ENCODE data around the gene ATP8B4.
"Not testable (repeated sequence)": the region's sequence is repeated elsewhere in the genome, so short reads cannot be mapped to it uniquely, and the experiment has no call there.

ATP8B4 gene

DNA sequence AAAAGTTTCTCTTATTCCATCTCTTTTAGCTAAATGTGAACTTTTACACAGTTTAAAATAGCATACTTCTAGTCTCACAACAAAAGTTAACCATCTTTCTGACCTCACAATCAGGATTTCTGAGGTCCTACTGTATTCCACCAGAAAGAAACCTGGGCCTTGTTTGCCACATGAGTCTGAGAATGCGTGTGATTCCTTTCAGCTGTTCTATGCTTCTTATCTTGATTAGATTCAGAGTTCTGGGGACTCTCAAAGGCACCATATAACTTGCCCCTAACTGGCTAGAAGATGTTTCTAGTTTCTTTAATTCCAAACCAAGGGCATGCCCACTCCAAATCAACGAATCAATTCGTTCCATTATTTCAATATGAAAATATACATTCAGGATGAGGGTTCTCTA, 131.1 kb downstream of the ATP8B4 start:
- no peaks in the 10 kb centered on the region for H3K36me3 Mint-ChIP-seq
- no peak for ATAC-seq
- no peaks in the 10 kb centered on the region for H3K9me3 Mint-ChIP-seq

DNA sequence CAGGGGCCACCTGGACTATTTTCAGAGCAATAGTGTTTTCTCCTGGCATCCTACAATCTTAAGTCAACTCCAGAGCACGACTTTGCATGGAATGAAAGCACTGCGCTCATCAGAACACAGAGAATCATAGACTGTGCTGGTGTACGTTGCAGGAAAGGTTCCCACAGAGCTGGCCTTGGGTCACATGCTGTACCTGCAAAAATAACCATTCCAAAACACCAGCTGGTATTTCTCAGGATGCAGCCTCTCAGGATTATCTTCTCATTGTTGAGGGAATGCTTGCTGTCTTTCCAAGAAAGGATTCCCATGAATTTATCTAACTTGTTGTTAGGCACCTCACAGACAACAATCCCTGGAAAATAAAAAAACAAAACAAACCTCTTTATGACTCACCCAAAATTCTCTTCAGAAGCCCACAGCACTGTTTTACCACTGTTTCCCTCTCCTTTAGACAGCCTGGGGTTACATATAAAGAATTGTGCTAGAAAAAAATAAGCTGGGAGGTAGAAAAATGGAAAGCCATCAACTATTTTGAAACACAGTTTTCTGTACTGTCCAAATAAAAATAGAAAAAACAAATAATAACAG, 131.7 kb downstream of the ATP8B4 start:
- H3K4me3 Mint-ChIP-seq, result no peak overlapping the region
- H3K27me3 Mint-ChIP-seq, result no peaks in the 10 kb centered on the region
- no peak for ATAC-seq
- H3K36me3 Mint-ChIP-seq, result no peaks in the 10 kb centered on the region
- no peaks in the 10 kb centered on the region for H3K4me1 Mint-ChIP-seq
- no peaks in the 10 kb centered on the region for H3K9me3 Mint-ChIP-seq
- H3K27ac Mint-ChIP-seq, result no peak overlapping the region

More for the DNA sequence above, 131.1 kb downstream of the ATP8B4 start:
- Mint-ChIP-seq H3K4me1 (no peaks in the 10 kb centered on the region), H3K4me3 (no peak overlapping the region), H3K27ac (no peak overlapping the region), H3K27me3 (no peaks in the 10 kb centered on the region)

- no peak for ATAC-seq
- Mint-ChIP-seq H3K4me3 (no peak overlapping the region), H3K9me3 (no peaks in the 10 kb centered on the region), H3K27ac (no peak overlapping the region), H3K36me3 (no peaks in the 10 kb centered on the region), H3K27me3 (no peaks in the 10 kb centered on the region), H3K4me1 (no peaks in the 10 kb centered on the region)
Measured at GRCh38 chr15:49986326-49986725, 132.7 kb downstream of the ATP8B4 start.

GRCh38 chr15:49985463-49985862, 133.6 kb downstream of the ATP8B4 start:
- no peak for ATAC-seq
- no peak overlapping the region for H3K4me3 Mint-ChIP-seq
- no peaks in the 10 kb centered on the region for H3K36me3 Mint-ChIP-seq
- no peaks in the 10 kb centered on the region for H3K27me3 Mint-ChIP-seq
- no peaks in the 10 kb centered on the region for H3K9me3 Mint-ChIP-seq
- H3K27ac Mint-ChIP-seq, result no peak overlapping the region
- peaks cover 1% of the 10 kb centered on the region for H3K4me1 Mint-ChIP-seq

GRCh38 chr15:49984436-49984835, 134.6 kb downstream of the ATP8B4 start:
- Mint-ChIP-seq H3K27ac (no peak overlapping the region), H3K4me1 (peaks cover 9% of the 10 kb centered on the region), H3K9me3 (no peaks in the 10 kb centered on the region), H3K36me3 (no peaks in the 10 kb centered on the region), H3K27me3 (no peaks in the 10 kb centered on the region), H3K4me3 (no peak overlapping the region)
- no peak for ATAC-seq

DNA sequence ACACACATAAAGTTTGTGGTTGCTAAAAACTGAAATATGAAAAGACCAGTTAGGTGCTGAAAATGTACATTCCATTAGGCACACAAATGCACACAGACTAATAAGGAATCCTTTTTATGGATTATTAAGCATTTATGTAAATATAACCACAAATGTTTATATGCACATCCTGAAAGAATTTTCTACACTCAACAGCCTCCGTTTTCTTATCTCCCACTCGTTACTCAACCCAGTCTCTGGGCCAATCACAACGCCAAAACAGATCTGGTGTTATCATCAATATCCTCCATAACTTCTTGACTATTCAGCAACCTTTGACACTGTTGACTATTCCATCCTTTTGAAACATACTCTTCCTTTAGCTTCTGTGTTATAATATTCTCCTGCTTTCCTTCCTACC, 136.4 kb downstream of the ATP8B4 start:
- Mint-ChIP-seq H3K27me3 (peaks cover 1% of the 10 kb centered on the region), H3K27ac (no peak overlapping the region), H3K4me3 (no peak overlapping the region), H3K4me1 (peaks cover 9% of the 10 kb centered on the region), H3K36me3 (no peaks in the 10 kb centered on the region), H3K9me3 (no peaks in the 10 kb centered on the region)
- ATAC-seq, result no peak

DNA sequence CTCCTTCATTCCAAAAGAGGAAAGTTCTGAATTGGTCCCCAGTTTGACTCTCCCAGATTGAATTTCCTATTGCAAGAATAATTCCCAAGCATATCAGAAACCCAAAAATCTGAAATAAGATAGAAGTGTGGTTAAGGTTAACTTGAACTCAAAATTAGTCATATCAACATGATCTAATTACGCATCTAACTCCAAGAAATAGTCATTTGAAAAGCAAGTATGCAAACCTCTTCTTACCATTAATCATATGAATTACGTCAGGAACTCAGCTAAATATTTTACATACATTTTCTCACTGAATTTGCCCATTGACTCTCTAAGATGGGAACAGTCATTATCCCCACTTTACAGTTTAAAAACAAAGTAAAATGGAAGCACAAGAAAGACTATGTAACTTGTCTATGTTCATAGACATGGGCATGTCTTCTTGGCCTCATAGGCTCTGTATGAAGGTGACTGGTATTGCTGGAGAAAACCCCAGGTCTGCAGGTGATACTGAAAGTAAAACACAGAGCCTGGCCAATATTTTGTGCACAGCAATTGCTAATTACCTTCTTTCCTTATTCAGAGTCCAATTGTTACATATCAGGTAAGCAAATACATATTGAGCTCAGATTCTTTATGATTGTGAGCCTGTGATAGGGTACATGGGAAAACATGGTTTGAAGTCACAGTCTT, 139.2 kb downstream of the ATP8B4 start:
- ATAC-seq, result no peak
- H3K27me3 Mint-ChIP-seq, result peaks cover 8% of the 10 kb centered on the region

GRCh38 chr15:49978121-49978520, 140.9 kb downstream of the ATP8B4 start:
- no peaks in the 10 kb centered on the region for H3K36me3 Mint-ChIP-seq
- no peak overlapping the region for H3K27ac Mint-ChIP-seq
- no peak for ATAC-seq
- no peaks in the 10 kb centered on the region for H3K9me3 Mint-ChIP-seq
- peaks cover 8% of the 10 kb centered on the region for H3K27me3 Mint-ChIP-seq
- no peak overlapping the region for H3K4me3 Mint-ChIP-seq
- H3K4me1 Mint-ChIP-seq, result peaks cover 9% of the 10 kb centered on the region

More for the DNA sequence above, 139.2 kb downstream of the ATP8B4 start:
- H3K27ac Mint-ChIP-seq, result peak overlapping the region; percentile 30
- peaks cover 9% of the 10 kb centered on the region for H3K4me1 Mint-ChIP-seq
- H3K4me3 Mint-ChIP-seq, result no peak overlapping the region
- H3K9me3 Mint-ChIP-seq, result no peaks in the 10 kb centered on the region
- no peaks in the 10 kb centered on the region for H3K36me3 Mint-ChIP-seq

DNA sequence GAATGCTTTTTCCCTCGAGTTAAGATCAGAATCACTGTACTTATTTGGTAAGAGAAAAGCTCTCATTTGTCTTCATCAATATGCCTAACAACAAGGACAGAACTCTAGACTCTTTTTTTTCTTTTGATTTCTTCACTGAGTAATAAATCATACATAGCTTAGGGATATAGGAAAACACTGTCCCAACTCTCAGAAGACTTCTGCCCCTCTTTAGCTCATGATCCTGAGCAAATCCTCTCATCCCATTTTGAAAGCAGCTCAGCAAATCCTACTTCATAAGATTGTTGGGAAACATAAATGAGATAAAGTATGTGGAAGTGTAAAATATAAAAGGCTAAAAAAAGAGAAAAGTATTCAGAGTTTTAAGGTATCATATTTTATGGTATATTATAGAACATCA, 141.7 kb downstream of the ATP8B4 start:
- Mint-ChIP-seq H3K27me3 (peaks cover 8% of the 10 kb centered on the region), H3K4me1 (peaks cover 9% of the 10 kb centered on the region), H3K9me3 (no peaks in the 10 kb centered on the region), H3K4me3 (no peak overlapping the region), H3K36me3 (no peaks in the 10 kb centered on the region), H3K27ac (no peak overlapping the region)
- ATAC-seq, result no peak

DNA sequence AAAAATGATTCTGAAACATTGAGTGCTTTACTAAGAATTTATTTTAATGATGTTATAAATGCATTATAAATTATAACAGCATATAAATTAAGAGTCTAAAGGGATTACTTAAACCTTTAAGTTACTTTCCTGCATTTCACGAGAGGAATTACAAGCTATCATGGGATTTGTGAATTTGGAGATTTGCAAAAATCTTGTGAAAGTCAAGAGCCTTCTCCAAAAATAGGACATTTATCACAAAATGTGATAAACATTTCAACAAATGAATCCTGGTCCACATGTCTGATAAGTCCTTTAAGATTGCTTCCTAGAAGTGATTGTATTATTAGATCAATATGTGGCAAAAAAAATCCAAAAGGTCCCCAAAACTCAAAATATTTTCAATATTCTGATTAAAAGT, 154.5 kb downstream of the ATP8B4 start:
- Mint-ChIP-seq H3K4me3 (no peak overlapping the region), H3K27me3 (no peaks in the 10 kb centered on the region), H3K9me3 (no peaks in the 10 kb centered on the region), H3K4me1 (no peaks in the 10 kb centered on the region), H3K36me3 (no peaks in the 10 kb centered on the region), H3K27ac (no peak overlapping the region)
- ATAC-seq, result no peak

- Mint-ChIP-seq H3K36me3 (no peaks in the 10 kb centered on the region), H3K27ac (no peak overlapping the region), H3K4me3 (no peak overlapping the region), H3K9me3 (no peaks in the 10 kb centered on the region), H3K4me1 (no peaks in the 10 kb centered on the region), H3K27me3 (no peaks in the 10 kb centered on the region)
- ATAC-seq, result no peak
Measured at GRCh38 chr15:49964061-49964460, 155.0 kb downstream of the ATP8B4 start.

DNA sequence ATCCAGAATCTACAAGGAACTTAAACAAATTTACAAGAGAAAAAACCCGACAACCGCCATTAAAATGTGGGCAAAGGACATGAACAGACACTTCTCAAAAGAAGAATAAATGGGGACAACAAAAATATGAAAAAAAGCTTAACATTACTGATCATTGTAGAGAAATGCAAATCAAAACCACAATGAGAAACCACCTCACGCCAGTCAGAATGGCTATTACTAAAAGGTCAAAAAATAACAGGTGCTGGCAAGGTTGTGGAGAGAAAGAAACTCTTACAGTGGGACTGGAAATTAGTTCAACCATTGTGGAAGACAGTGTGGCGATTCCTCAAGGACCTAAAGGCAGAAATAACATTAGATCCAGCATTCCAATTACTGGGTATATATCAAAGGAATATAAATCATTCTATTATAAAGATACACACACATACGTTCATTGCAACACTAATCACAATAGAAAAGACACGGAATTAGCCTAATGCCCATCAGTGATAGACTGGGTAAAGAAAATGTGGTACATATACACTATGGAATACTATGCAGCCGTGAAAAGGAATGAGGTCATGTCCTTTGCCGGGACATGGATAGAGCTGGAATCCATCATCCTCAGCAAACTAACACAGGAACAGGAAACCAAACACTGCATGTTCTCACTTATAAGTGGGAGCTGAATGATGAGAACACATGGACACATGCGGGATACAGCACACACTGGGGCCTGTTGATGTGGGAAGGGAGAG, 155.8 kb downstream of the ATP8B4 start:
- H3K4me3 Mint-ChIP-seq, H3K27me3 Mint-ChIP-seq, ATAC-seq, H3K27ac Mint-ChIP-seq, H3K36me3 Mint-ChIP-seq, H3K4me1 Mint-ChIP-seq, H3K9me3 Mint-ChIP-seq: not testable (repeated sequence)

DNA sequence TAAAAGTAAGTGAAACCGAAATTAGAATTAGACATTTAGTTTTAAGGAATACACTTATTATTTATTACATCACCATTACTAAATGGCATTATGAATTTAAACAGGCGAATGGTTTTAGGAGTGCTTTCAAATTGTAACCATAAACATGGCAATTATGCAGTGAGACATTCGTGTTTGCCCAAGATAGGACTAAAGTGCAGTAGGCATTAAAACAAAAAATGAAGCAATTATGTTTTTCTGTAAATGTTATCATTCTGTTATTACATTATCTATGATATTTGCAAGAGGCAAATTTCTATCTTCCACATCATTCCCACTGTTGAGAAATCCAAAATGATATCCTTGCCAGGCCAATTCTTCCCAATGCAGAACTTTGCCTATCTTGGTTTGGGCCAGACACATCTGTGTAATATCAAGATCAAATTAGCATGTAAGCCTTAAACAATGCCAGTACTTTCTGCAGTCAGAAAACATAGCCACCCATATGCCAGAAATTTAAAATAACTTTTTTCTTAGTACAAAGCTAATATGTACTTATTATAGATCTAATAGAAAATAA, 156.9 kb downstream of the ATP8B4 start:
- Mint-ChIP-seq H3K27ac (no peak overlapping the region), H3K27me3 (no peaks in the 10 kb centered on the region), H3K36me3 (no peaks in the 10 kb centered on the region), H3K9me3 (peaks cover 5% of the 10 kb centered on the region), H3K4me1 (no peaks in the 10 kb centered on the region), H3K4me3 (no peak overlapping the region)
- no peak for ATAC-seq

DNA sequence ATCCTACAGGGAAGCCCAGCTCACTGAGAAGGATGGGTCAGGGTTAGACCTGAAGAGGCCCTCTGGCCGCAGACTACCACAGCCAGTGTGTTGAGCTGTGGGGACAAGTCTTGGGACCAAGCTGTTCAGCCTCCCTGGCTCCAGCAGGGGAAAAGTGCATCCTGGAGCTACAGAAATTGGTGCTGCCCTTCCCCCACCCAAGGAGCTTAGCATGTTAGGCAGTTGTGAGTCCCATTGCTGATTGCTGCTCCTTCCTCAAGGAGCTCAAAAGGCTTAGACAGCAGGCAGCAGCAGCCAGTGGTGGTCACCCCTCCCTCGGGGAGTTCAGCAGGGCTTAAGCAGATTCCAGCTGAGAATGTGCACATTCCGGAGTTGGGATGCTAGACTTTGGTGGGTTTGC, 165.6 kb downstream of the ATP8B4 start:
- H3K27me3 Mint-ChIP-seq, result peaks cover 7% of the 10 kb centered on the region

GRCh38 chr15:49946681-49947080, 172.4 kb downstream of the ATP8B4 start:
- no peak overlapping the region for H3K4me3 Mint-ChIP-seq
- no peaks in the 10 kb centered on the region for H3K4me1 Mint-ChIP-seq
- no peak for ATAC-seq
- H3K9me3 Mint-ChIP-seq, result peaks cover 32% of the 10 kb centered on the region
- H3K27ac Mint-ChIP-seq, result no peak overlapping the region
- H3K36me3 Mint-ChIP-seq, result no peaks in the 10 kb centered on the region
- no peaks in the 10 kb centered on the region for H3K27me3 Mint-ChIP-seq

More for the DNA sequence above, 165.6 kb downstream of the ATP8B4 start:
- no peak for ATAC-seq
- H3K4me1 Mint-ChIP-seq, result no peaks in the 10 kb centered on the region
- peaks cover 20% of the 10 kb centered on the region for H3K9me3 Mint-ChIP-seq
- H3K4me3 Mint-ChIP-seq, result no peak overlapping the region
- no peak overlapping the region for H3K27ac Mint-ChIP-seq
- no peaks in the 10 kb centered on the region for H3K36me3 Mint-ChIP-seq

GRCh38 chr15:49934487-49934886, 184.5 kb downstream of the ATP8B4 start:
- Mint-ChIP-seq H3K4me3 (no peak overlapping the region), H3K4me1 (no peaks in the 10 kb centered on the region), H3K9me3 (no peaks in the 10 kb centered on the region), H3K27me3 (peaks cover 18% of the 10 kb centered on the region), H3K27ac (no peak overlapping the region), H3K36me3 (no peaks in the 10 kb centered on the region)
- no peak for ATAC-seq

Measured in stimulated activated memory B cell treated with anti-CD40 and anti-IgM and Interleukin-4, amounts not matched to agents 10 μg/mL and 1 μg/mL and 100 μg/mL, for 72 hours (primary cell).